ENCODE measurements around the gene NLGN4X.

The NLGN4X gene

DNA sequence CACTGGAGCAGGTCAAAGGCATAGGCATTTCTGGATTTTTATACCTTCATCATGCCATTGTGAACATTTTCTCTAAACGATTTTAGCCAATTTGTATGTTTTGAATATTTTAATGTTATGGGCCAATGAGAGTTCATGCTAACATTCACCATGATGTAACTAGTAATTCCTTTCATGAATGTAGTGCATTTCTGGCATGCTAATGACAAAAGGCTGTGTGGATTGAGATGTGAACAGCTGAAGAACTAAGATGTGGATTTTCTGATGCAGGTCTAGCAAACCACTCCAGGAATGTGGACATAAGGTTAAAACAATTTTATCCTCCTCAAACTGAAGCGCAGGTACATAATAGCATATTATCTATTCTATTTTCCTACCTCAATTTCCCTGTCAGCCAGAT, 269.4 kb downstream of the NLGN4X start:
- Histone ChIP-seq H3K27ac (no peak overlapping the region), H3K4me3 (no peak overlapping the region)
- TF ChIP-seq, protein P1, sequence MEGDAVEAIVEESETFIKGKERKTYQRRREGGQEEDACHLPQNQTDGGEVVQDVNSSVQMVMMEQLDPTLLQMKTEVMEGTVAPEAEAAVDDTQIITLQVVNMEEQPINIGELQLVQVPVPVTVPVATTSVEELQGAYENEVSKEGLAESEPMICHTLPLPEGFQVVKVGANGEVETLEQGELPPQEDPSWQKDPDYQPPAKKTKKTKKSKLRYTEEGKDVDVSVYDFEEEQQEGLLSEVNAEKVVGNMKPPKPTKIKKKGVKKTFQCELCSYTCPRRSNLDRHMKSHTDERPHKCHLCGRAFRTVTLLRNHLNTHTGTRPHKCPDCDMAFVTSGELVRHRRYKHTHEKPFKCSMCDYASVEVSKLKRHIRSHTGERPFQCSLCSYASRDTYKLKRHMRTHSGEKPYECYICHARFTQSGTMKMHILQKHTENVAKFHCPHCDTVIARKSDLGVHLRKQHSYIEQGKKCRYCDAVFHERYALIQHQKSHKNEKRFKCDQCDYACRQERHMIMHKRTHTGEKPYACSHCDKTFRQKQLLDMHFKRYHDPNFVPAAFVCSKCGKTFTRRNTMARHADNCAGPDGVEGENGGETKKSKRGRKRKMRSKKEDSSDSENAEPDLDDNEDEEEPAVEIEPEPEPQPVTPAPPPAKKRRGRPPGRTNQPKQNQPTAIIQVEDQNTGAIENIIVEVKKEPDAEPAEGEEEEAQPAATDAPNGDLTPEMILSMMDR (IDR thresholded peaks at IDR 0.05), result no peak
- DNase-seq (ENCODE audit: low spot score), result no peak

DNA sequence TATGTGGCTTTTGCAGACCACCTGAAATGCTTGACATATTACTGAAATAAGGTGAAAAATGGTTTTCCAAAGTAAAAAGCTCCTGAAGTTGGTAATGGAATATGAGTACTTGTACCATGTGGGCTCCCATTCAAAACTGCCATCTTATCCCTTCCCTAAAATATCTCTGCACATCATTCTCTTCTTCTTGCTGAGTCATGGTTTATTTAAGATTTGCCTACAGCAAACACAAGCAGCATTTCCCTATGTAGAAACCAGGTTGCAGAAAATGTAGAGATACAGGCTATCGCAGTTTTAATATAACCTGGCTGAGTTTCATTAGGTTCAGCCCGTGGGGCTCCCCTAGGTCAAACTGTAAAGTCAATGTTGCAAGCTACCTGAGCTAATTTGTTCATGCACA, 270.1 kb downstream of the NLGN4X start:
- Histone ChIP-seq H3K27ac (no peak overlapping the region), H3K4me3 (no peak overlapping the region)
- no peak for DNase-seq (ENCODE audit: low spot score)
- TF ChIP-seq, protein P1 (IDR thresholded peaks at IDR 0.05), result no peak

DNA sequence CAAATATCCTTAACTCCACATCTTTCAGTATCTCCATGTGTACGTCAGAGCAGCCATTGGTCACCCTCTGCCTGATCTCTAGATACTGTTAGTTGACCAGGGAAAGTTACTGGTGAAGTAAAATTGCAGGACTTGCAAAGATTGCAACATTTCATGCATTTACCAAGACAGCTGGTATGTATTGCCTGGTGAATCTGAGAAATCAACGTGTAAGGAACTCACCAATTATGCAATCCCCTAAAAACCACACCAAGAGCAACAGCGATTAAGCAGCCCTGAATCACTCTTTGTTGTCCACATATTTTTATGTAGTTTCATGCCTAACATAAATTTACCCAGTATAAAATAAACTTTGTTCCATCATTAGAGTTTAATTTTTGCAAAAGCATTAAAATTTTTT, 271.2 kb downstream of the NLGN4X start:
- TF ChIP-seq, protein P1 (IDR thresholded peaks at IDR 0.05), result no peak
- Histone ChIP-seq H3K27ac (no peak overlapping the region), H3K4me3 (no peak overlapping the region)
- no peak for DNase-seq (ENCODE audit: low spot score)

DNA sequence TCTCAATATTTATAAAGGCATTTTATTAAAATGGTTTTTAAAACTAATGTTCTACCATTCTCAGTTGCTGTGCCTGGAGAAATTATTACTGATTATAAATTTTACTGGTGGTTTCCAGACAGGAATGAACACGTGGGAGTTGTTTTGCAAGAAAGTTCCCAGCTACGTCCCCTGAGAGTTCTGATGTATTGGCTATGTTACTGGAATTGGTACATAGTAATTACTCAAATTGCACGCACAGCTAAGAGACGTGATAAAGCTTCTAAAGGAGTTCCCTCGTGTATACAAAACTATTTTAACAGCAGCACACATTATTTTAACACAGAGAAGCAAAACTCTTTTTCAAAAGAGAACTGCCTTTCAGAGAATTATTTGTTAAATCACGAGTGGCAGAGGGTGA, 292.2 kb downstream of the NLGN4X start:
- H3K4me3 ChIP-seq, result no peak overlapping the region
- TF ChIP-seq, protein P1 (IDR thresholded peaks at IDR 0.05), result no peak
- DNase-seq (ENCODE audit: low spot score), result no peak
- H3K27ac ChIP-seq, result peak overlapping the region in 1 of 2 donors; percentile 6

DNA sequence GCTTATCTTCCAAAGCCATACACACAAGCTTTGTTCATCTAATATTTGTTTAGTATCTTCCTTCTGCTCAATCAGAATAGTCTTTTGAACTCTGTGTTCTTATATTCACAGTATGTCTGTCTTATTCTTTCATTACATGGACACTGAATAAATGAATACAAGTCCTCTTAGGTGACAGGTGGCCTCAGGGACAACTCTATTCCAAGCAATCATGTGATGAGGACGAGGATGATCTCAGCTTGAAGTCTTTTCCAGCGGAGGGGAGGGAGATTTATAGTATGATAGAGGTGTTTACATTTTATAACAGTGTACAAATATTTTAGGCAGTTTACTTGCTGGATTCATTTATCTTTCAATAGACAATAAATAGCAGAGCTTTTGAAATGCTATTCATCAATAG, 300.4 kb downstream of the NLGN4X start:
- no peak overlapping the region for H3K27ac ChIP-seq
- TF ChIP-seq, protein P1 (IDR thresholded peaks at IDR 0.05), result no peak
- H3K4me3 ChIP-seq, result no peak overlapping the region
- DNase-seq (ENCODE audit: low spot score), result no peak

DNA sequence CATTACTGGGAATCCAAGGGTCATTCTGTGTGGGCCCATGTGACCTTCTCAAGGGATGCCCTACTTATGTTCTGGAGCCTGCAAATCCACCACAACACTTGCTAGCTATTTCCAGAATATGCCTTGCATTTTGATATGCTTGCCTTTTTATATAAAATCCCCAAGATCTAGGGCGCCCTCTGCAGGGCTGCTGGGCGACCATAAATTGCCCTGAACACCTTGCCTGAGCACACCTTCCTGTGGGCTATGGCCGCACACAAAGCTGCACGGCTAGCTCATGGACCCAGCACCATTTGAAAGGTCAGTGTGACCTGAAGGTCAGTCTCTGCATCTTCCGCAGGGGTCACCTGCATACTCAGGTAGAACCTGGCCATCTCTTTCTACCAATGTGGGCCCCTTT, 311.7 kb downstream of the NLGN4X start:
- no peak for DNase-seq (ENCODE audit: low spot score)
- TF ChIP-seq, protein P1 (IDR thresholded peaks at IDR 0.05), result no peak

DNA sequence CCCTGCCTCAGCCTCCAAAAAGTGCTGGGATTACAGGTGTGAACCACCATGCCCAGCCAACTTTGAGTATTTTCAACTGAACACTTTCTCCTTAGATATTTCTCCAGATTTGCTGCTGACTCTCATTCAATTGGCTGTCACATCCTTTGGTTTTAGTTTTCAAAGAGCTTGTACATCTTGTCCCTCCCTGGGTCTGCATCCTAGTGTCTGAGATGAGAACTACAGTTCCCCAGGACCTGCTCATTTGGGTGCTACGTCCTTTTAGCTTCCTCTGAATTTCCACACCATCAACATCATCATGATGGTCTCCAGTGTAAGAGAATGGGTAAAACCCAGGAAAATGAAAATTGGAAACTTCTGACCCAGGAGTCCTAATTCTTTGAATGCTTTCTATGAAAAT, 312.9 kb downstream of the NLGN4X start:
- no peak overlapping the region for H3K4me3 ChIP-seq
- TF ChIP-seq, protein P1 (IDR thresholded peaks at IDR 0.05), result no peak
- no peak for DNase-seq (ENCODE audit: low spot score)
- H3K27ac ChIP-seq, result no peak overlapping the region

More for the DNA sequence above, 311.7 kb downstream of the NLGN4X start:
- H3K4me3 ChIP-seq, result no peak overlapping the region
- no peak overlapping the region for H3K27ac ChIP-seq
